Loucy (cell line): Measurements from ENCODE around the gene CFAP97D2.

Experiments used
- CTCF ChIP-seq: fragments of 200-600 bp; sonication (generic); conservative IDR thresholded peaks from 2 replicates; pipeline ENCODE4 v1.5.1; 2014; ENCODE audit warnings: mild to moderate bottlenecking, antibody characterized with exemption, low read length
- EZH2phosphoT487 ChIP-seq: fragments of 200-600 bp; IDR thresholded peaks from 2 replicates; pipeline ENCODE4 v1.6.1; 2018; ENCODE audit warnings: antibody characterized with exemption, mild to moderate bottlenecking, moderate library complexity, borderline replicate concordance

GRCh38 chr13:114145722-114146121, 33.3 kb upstream of the CFAP97D2 start:
- TF ChIP-seq CTCF = no peak
- TF ChIP-seq EZH2phosphoT487 = no peak
